H1 (cell line): ENCODE data around the gene MAGI2. TPM values are rescaled to one million over a fixed set of nuclear protein-coding genes. Genes with fewer than 3 reads are reported as not detected.
A peak's percentile ranks its signal among the peaks of the same experiment; 100 is the strongest.

ENCODE experiments used
- CTCF ChIA-PET: fragments of 300-600 bp; sonication (Branson Sonifier 250); formaldehyde crosslinking; loops from one replicate; lab custom pipeline; 2021; ENCODE audit not compliant: partially characterized antibody; lab: Charles Lee
- POLR2A ChIA-PET: fragments of 300-600 bp; sonication (Branson Sonifier 250); formaldehyde crosslinking; loops from one replicate; lab custom pipeline; 2021; ENCODE audit warnings: inconsistent platforms; ENCODE audit not compliant: partially characterized antibody; lab: Charles Lee
- DNase-seq, 2 experiments: peaks; one replicate each; pipeline versions ENCODE4 v3.0.0 to v3.0.0-alpha.2; 2010 to 2022; ENCODE audit warnings: low spot score in 2 of 2, low read depth in 1 of 2, mixed read lengths in 1 of 2
- FAIRE-seq: peaks from 2 replicates; lab custom pipeline; 2011; peaks lifted over from hg19 to GRCh38; lab: Jason Lieb, UNC
- H2AFZ ChIP-seq: 2 replicates; pipeline ENCODE4 v1.8.1; 2012; ENCODE audit warnings: low read length, inconsistent platforms
- H2AK5ac ChIP-seq: 2 replicates; pipeline ENCODE4 v1.6.1; 2013; ENCODE audit warnings: low read depth, low read length
- H2BK120ac ChIP-seq: replicated peaks from 2 replicates; pipeline ENCODE3; 2013; ENCODE audit warnings: low read depth, low read length, inconsistent platforms
- H2BK12ac ChIP-seq: 2 replicates; pipeline ENCODE4 v1.6.1; 2013; ENCODE audit warnings: low read depth, low read length
- H2BK15ac ChIP-seq: 2 replicates; pipeline ENCODE4 v1.6.1; 2013; ENCODE audit warnings: low read length
- H2BK20ac ChIP-seq: 2 replicates; pipeline ENCODE4 v1.6.1; 2013; ENCODE audit warnings: low read length
- H2BK5ac ChIP-seq: 2 replicates; pipeline ENCODE4 v1.6.1; 2013; ENCODE audit warnings: low read depth, low read length
- H3K14ac ChIP-seq: 2 replicates; pipeline ENCODE4 v1.6.1; 2013; ENCODE audit warnings: inconsistent platforms; ENCODE audit not compliant: insufficient read length
- H3K18ac ChIP-seq: 2 replicates; pipeline ENCODE4 v1.6.1; 2013; ENCODE audit warnings: low read length; ENCODE audit errors: extremely low read depth
- H3K23ac ChIP-seq: 2 replicates; pipeline ENCODE4 v1.6.1; 2013; ENCODE audit warnings: inconsistent platforms; ENCODE audit not compliant: insufficient read length
- H3K23me2 ChIP-seq: 2 replicates; pipeline ENCODE4 v1.6.1; 2013; ENCODE audit warnings: low read depth, low read length
- H3K27ac ChIP-seq: 2 replicates; pipeline ENCODE4 v1.6.1; 2011; ENCODE audit warnings: low read depth, low read length, inconsistent platforms
- H3K27me3 ChIP-seq, 4 experiments: replicated peaks in 1 of 4; 1 replicate in 1 of 4; 2 replicates in 3 of 4; pipeline versions ENCODE4 v1.6.1 to v1.8.1; 2011 to 2013; ENCODE audit warnings: low read length in 3 of 4, mild to moderate bottlenecking in 3 of 4, inconsistent platforms in 2 of 4, mixed read lengths in 2 of 4, moderate library complexity in 1 of 4; ENCODE audit not compliant: control insufficient read depth in 3 of 4, insufficient read depth in 3 of 4; ENCODE audit errors: extremely low read depth in 1 of 4
- H3K36me3 ChIP-seq, 4 experiments: 2 replicates each; pipeline versions ENCODE4 v1.6.1 to v1.8.1; 2011 to 2013; ENCODE audit warnings: mild to moderate bottlenecking in 4 of 4, low read length in 3 of 4, moderate library complexity in 2 of 4, control low read depth in 1 of 4, inconsistent platforms in 1 of 4; ENCODE audit not compliant: insufficient read depth in 4 of 4, control insufficient read depth in 2 of 4
- H3K4ac ChIP-seq: replicated peaks from 2 replicates; pipeline ENCODE3; 2013; ENCODE audit warnings: low read length, low read depth, mixed read lengths, inconsistent platforms; ENCODE audit not compliant: insufficient read length
- H3K4me1 ChIP-seq, 4 experiments: replicated peaks in 1 of 4; 1 replicate in 1 of 4; 2 replicates in 3 of 4; pipeline versions ENCODE4 v1.6.1 to v1.8.1; 2011 to 2013; ENCODE audit warnings: low read length in 3 of 4, inconsistent platforms in 2 of 4, mixed read lengths in 1 of 4; ENCODE audit not compliant: insufficient read depth in 4 of 4, control insufficient read depth in 3 of 4
- H3K4me2 ChIP-seq, 2 experiments: 2 replicates each; pipeline versions ENCODE4 v1.6.1 to v1.8.1; 2011 to 2013; ENCODE audit warnings: low read depth in 2 of 2, low read length in 2 of 2, control low read depth in 1 of 2, inconsistent platforms in 1 of 2, mild to moderate bottlenecking in 1 of 2; ENCODE audit not compliant: insufficient read depth in 1 of 2
- H3K4me3 ChIP-seq, 4 experiments: fragments of 200-600, 300-600 bp in 1 of 4; sonication (generic), shearing (Covaris generic), sonication (Bioruptor Twin) in 1 of 4; 2 replicates each; pipeline versions ENCODE4 v1.5.1 to v1.8.1; 2011 to 2016; ENCODE audit warnings: low read length in 4 of 4, low read depth in 3 of 4, control low read depth in 2 of 4, inconsistent platforms in 2 of 4, mild to moderate bottlenecking in 2 of 4, mixed read lengths in 1 of 4, moderate library complexity in 1 of 4; ENCODE audit not compliant: insufficient read depth in 2 of 4; ENCODE audit errors: extremely low read depth in 1 of 4
- H3K56ac ChIP-seq: replicated peaks from 2 replicates; pipeline ENCODE3; 2013; ENCODE audit warnings: low read depth, mild to moderate bottlenecking, mixed read lengths, low read length, inconsistent platforms; ENCODE audit not compliant: insufficient read length
- H3K79me1 ChIP-seq: 2 replicates; pipeline ENCODE4 v1.6.1; 2013; ENCODE audit warnings: low read depth, low read length, control low read depth
- H3K79me2 ChIP-seq, 2 experiments: 2 replicates each; pipeline versions ENCODE4 v1.6.1 to v1.8.1; 2012 to 2013; ENCODE audit warnings: low read length in 2 of 2, mild to moderate bottlenecking in 2 of 2, inconsistent platforms in 1 of 2; ENCODE audit not compliant: insufficient read depth in 2 of 2, control insufficient read depth in 1 of 2
- H3K9ac ChIP-seq, 4 experiments: replicated peaks in 1 of 4; 1 replicate in 1 of 4; 2 replicates in 3 of 4; pipeline versions ENCODE4 v1.6.1 to v1.8.1; 2011 to 2013; ENCODE audit warnings: low read depth in 3 of 4, low read length in 3 of 4, control low read depth in 2 of 4, mild to moderate bottlenecking in 2 of 4, moderate library complexity in 2 of 4, inconsistent platforms in 1 of 4; ENCODE audit errors: extremely low read depth in 1 of 4
- H3K9me3 ChIP-seq, 2 experiments: 2 replicates each; pipeline versions ENCODE4 v1.6.1 to v1.8.1; 2012 to 2013; ENCODE audit warnings: mild to moderate bottlenecking in 2 of 2, moderate library complexity in 2 of 2, control low read depth in 1 of 2, inconsistent platforms in 1 of 2, low read depth in 1 of 2, low read length in 1 of 2, mixed read lengths in 1 of 2; ENCODE audit not compliant: insufficient read depth in 2 of 2
- H4K20me1 ChIP-seq, 2 experiments: replicated peaks in 1 of 2; 2 replicates each; pipeline versions ENCODE3 to v1.8.1; 2011 to 2013; ENCODE audit warnings: inconsistent platforms in 2 of 2, low read length in 2 of 2, mild to moderate bottlenecking in 1 of 2; ENCODE audit not compliant: insufficient read depth in 2 of 2, control insufficient read depth in 1 of 2
- H4K5ac ChIP-seq: 2 replicates; pipeline ENCODE4 v1.6.1; 2013; ENCODE audit warnings: low read length, low read depth, mixed read lengths, inconsistent platforms; ENCODE audit not compliant: insufficient read length
- H4K8ac ChIP-seq: 2 replicates; pipeline ENCODE4 v1.8.0; 2013; ENCODE audit warnings: mild to moderate bottlenecking, moderate library complexity, low read length, inconsistent platforms; ENCODE audit not compliant: insufficient read depth; ENCODE audit errors: extremely low read depth
- H4K91ac ChIP-seq: replicated peaks from 2 replicates; pipeline ENCODE3; 2013; ENCODE audit warnings: low read length, mixed read lengths, inconsistent platforms; ENCODE audit not compliant: insufficient read length
- MAFK ChIP-seq: IDR thresholded peaks from 2 replicates; pipeline ENCODE4 v1.6.1; 2012; ENCODE audit warnings: low read depth, mild to moderate bottlenecking, improper control_type of control experiment, low read length
- TEAD4 ChIP-seq: IDR thresholded peaks from 2 replicates; pipeline ENCODE4 v1.6.1; 2012; ENCODE audit warnings: low read depth, low read length, inconsistent platforms, mixed read lengths
- WGBS, 2 experiments: shearing (Covaris generic) in 1 of 2; methylation state at CpG; one replicate each; pipeline versions ENCODE4 v1.1.6 to v1.1.7; 2013 to 2015; ENCODE audit warnings: low lambda C conversion rate in 2 of 2, mixed read lengths in 2 of 2, inconsistent platforms in 1 of 2, low coverage in 1 of 2, missing lambda C conversion rate in 1 of 2; ENCODE audit not compliant: insufficient replicate concordance in 2 of 2, insufficient coverage in 1 of 2, insufficient read length in 1 of 2; ENCODE audit errors: extremely low coverage in 1 of 2, missing lambda C conversion rate in 1 of 2; 5-methylcytosine and 5-hydroxymethylcytosine counted together
- polyA plus RNA-seq, 7 experiments: library from polyadenylated mRNA; depleted of rRNA in 3 of 7; stranded (reverse) in 5 of 7; unstranded in 2 of 7; fragments of >200 nt in 5 of 7; fragments of 200-250 nt in 2 of 7; gene quantifications; 1 replicate in 5 of 7; 2 replicates in 1 of 7; 4 replicates in 1 of 7; pipeline versions ENCODE4 v1.2.1 to v1.2.3, GENCODE V29; 2011 to 2013; ENCODE audit warnings: missing spikeins in 2 of 7, mixed read lengths in 2 of 7
- total RNA-seq: library from RNA; stranded (reverse); fragmentation: NEBNext Ultra II Directional; extraction: Animal tissue kit (Norgen Biotek cat#: 25700); gene quantifications from 2 replicates; pipeline ENCODE4 v1.2.1, GENCODE V29; 2021

MAGI2 gene
- total and polyA plus RNA-seq, 2 of the 8 experiments (the other 6 are each of a cell fraction or from before 2014, with no cell fraction given): 6.0 to 27.3 TPM

DNA sequence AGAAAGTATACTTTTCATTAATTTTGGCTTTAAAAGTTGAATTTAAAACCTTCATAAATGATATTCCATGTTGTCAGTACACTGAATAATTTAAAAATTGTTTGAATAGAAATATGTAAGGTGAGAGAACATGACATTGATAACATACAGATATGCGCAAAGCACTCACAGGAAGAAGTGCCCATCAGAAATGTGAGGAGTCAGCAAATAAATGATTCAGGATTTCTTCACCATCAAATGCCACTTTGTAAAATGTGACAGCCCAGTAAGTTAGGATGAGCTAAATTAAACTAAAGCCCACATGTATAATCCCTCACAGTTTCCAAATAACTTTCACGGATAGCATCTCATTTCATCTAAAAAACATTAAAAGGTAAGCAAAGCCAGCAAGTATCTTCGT is 417.6 kb downstream of the MAGI2 start:
- H4K20me1 ChIP-seq: no peaks in the 10 kb centered on the region
- H3K79me2 ChIP-seq: no peaks in the 10 kb centered on the region
- H2BK15ac ChIP-seq: no peak overlapping the region
- DNase-seq: no peak
- no peaks in the 10 kb centered on the region for H3K4me1 ChIP-seq
- no peak overlapping the region for H3K4me3 ChIP-seq
- H3K27me3 ChIP-seq: no peaks in the 10 kb centered on the region
- ChIA-PET POLR2A (no interaction called here), CTCF (no interaction called here)
- no peaks in the 10 kb centered on the region for H3K9me3 ChIP-seq
- H2BK20ac ChIP-seq: no peak overlapping the region
- no peak overlapping the region for H3K14ac ChIP-seq
- no peak overlapping the region for H2BK120ac ChIP-seq
- no peak overlapping the region for H2BK5ac ChIP-seq
- H3K23me2 ChIP-seq: no peaks in the 10 kb centered on the region
- H3K4ac ChIP-seq: no peak overlapping the region
- H3K79me1 ChIP-seq: no peaks in the 10 kb centered on the region
- FAIRE-seq: no peak
- H2AFZ ChIP-seq: no peak overlapping the region
- H3K27ac ChIP-seq: no peak overlapping the region
- no peak overlapping the region for H2AK5ac ChIP-seq
- WGBS, 2 experiments: 88% methylated on average over 3 of the region's 3 CpGs; no CpG with 5 or more reads in 1 of the 2 experiments
- H3K4me2 ChIP-seq: no peak overlapping the region
- H3K18ac ChIP-seq: no peak overlapping the region
- H3K56ac ChIP-seq: no peak overlapping the region
- H3K9ac ChIP-seq: no peak overlapping the region
- no peak overlapping the region for H4K8ac ChIP-seq
- no peak overlapping the region for H4K91ac ChIP-seq
- no peak overlapping the region for H3K23ac ChIP-seq
- no peak overlapping the region for H4K5ac ChIP-seq
- H3K36me3 ChIP-seq: no peaks in the 10 kb centered on the region
- H2BK12ac ChIP-seq: no peak overlapping the region
- TF ChIP-seq TEAD4: no peak
- TF ChIP-seq MAFK: peak; percentile 75
